Measurements from ENCODE around the gene AP1G2. TPM values are rescaled to one million over a fixed set of nuclear protein-coding genes. Genes with fewer than 3 reads are reported as not detected.

Gene AP1G2
- 155 TPM for total RNA-seq (2021; ENCODE audit: unreplicated experiment)
- polyA plus RNA-seq (2012), result 135 and 138 TPM in 2 replicates
- Bru-seq, nascent RNA, result percentile 75 among the genes with signal in this experiment
- BruChase-seq, experiment 1, labeled RNA remaining after a 6-hour chase, result percentile 90 among the genes with signal in this experiment
- percentile 92 among the genes with signal in this experiment for BruChase-seq, experiment 2, labeled RNA remaining after a 2-hour chase
- long read RNA-seq, transcript AP1G2-202 (22 exons, 2,609 nt), result major isoform, 11 of 116 reads
- long read RNA-seq, partial matches to known transcripts, result 16 of 116 reads
- long read RNA-seq, other reads (novel, unspliced or antisense), result 86 of 116 reads

- H3K27ac ChIP-seq (ENCODE audit: low read depth, low read length), result peak within 1 kb of the TSS; percentile 86
- BruUV-seq (replicated peaks), result TSS peak; percentile 69
- RAD21 ChIA-PET (ENCODE audit: low non-redundant PET in 1 of 2, low total read pairs in 2 of 2, uncharacterized antibody in 2 of 2, unreplicated experiment in 2 of 2), result no interaction called here
- TF ChIP-seq EZH2 (IDR thresholded peaks at IDR 0.05), result no peak
- no peak for TF ChIP-seq TCF7L2 (IDR thresholded peaks at IDR 0.05; ENCODE audit: borderline replicate concordance, extremely low read depth, insufficient read depth, insufficient read length)
- TF ChIP-seq CEBPB (IDR thresholded peaks at IDR 0.05; ENCODE audit: low read depth), result no peak
- TF ChIP-seq, protein P1, sequence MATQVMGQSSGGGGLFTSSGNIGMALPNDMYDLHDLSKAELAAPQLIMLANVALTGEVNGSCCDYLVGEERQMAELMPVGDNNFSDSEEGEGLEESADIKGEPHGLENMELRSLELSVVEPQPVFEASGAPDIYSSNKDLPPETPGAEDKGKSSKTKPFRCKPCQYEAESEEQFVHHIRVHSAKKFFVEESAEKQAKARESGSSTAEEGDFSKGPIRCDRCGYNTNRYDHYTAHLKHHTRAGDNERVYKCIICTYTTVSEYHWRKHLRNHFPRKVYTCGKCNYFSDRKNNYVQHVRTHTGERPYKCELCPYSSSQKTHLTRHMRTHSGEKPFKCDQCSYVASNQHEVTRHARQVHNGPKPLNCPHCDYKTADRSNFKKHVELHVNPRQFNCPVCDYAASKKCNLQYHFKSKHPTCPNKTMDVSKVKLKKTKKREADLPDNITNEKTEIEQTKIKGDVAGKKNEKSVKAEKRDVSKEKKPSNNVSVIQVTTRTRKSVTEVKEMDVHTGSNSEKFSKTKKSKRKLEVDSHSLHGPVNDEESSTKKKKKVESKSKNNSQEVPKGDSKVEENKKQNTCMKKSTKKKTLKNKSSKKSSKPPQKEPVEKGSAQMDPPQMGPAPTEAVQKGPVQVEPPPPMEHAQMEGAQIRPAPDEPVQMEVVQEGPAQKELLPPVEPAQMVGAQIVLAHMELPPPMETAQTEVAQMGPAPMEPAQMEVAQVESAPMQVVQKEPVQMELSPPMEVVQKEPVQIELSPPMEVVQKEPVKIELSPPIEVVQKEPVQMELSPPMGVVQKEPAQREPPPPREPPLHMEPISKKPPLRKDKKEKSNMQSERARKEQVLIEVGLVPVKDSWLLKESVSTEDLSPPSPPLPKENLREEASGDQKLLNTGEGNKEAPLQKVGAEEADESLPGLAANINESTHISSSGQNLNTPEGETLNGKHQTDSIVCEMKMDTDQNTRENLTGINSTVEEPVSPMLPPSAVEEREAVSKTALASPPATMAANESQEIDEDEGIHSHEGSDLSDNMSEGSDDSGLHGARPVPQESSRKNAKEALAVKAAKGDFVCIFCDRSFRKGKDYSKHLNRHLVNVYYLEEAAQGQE (IDR thresholded peaks at IDR 0.05; ENCODE audit: low read depth), result no peak
- no peak for TF ChIP-seq SP1 (IDR thresholded peaks at IDR 0.05; ENCODE audit: low read depth)
- TF ChIP-seq RAD21 (IDR thresholded peaks at IDR 0.05; ENCODE audit: low read depth), result no peak
- no peak; the same call in 1 of the 2 replicates for TF ChIP-seq SIN3A (IDR thresholded peaks at IDR 0.05; ENCODE audit: low read depth)
- TF ChIP-seq EZH2phosphoT487 (IDR thresholded peaks at IDR 0.05; ENCODE audit: borderline replicate concordance), result no peak
- TF ChIP-seq ELF1 (IDR thresholded peaks at IDR 0.05; ENCODE audit: borderline replicate concordance, low read depth), result peak; percentile 82; the same call in 1 of the 2 replicates
- TF ChIP-seq FOSL1 (IDR thresholded peaks at IDR 0.05; ENCODE audit: low read depth), result no peak
- TF ChIP-seq EGR1 (IDR thresholded peaks at IDR 0.05; ENCODE audit: low read depth), result no peak
- TF ChIP-seq, protein P2, sequence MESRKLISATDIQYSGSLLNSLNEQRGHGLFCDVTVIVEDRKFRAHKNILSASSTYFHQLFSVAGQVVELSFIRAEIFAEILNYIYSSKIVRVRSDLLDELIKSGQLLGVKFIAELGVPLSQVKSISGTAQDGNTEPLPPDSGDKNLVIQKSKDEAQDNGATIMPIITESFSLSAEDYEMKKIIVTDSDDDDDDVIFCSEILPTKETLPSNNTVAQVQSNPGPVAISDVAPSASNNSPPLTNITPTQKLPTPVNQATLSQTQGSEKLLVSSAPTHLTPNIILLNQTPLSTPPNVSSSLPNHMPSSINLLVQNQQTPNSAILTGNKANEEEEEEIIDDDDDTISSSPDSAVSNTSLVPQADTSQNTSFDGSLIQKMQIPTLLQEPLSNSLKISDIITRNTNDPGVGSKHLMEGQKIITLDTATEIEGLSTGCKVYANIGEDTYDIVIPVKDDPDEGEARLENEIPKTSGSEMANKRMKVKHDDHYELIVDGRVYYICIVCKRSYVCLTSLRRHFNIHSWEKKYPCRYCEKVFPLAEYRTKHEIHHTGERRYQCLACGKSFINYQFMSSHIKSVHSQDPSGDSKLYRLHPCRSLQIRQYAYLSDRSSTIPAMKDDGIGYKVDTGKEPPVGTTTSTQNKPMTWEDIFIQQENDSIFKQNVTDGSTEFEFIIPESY (IDR thresholded peaks at IDR 0.05; ENCODE audit: extremely low read depth, insufficient replicate concordance, low read length), result no peak
- TF ChIP-seq ZNF274 (IDR thresholded peaks at IDR 0.05; ENCODE audit: low read depth, low read length), result no peak
- TF ChIP-seq SRF (IDR thresholded peaks at IDR 0.05; ENCODE audit: low read depth), result no peak
- TF ChIP-seq CTCF (IDR thresholded peaks at IDR 0.05 in 2 of 3, conservative IDR thresholded peaks at IDR 0.05 in 1 of 3; ENCODE audit: borderline replicate concordance in 1 of 3, insufficient read depth in 1 of 3, low read depth in 2 of 3, low read length in 2 of 3), result no peak
- peak; percentile 84 for TF ChIP-seq POLR2A (IDR thresholded peaks at IDR 0.05; ENCODE audit: borderline replicate concordance, extremely low read depth, insufficient read depth, insufficient read length)
- TF ChIP-seq, protein P3, sequence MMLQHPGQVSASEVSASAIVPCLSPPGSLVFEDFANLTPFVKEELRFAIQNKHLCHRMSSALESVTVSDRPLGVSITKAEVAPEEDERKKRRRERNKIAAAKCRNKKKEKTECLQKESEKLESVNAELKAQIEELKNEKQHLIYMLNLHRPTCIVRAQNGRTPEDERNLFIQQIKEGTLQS (IDR thresholded peaks at IDR 0.05), result no peak
Observed at GRCh38 chr14:23567186-23568020, at the start of gene AP1G2. Gene AP1G2, minus strand, starts transcription at chr14:23567791. Its CDS starts 477 bp downstream, at chr14:23567314.

More at GRCh38 chr14:23567186-23568020, at the start of gene AP1G2:
- ATAC-seq (peak; percentile 89), DNase-seq (ENCODE audit: low read depth, low spot score) (peak; percentile 73)
- Histone ChIP-seq H3K4me2 (ENCODE audit: low read length) (peak within 1 kb of the TSS; percentile 89), H3K36me3 (ENCODE audit: control insufficient read depth in 1 of 2, insufficient read depth in 2 of 2, low read length in 2 of 2) (peaks cover 0 to 6% of the 10 kb centered on the region in 2 experiments; a peak in 2 of 4 replicates), H3K9me2 (ENCODE audit: insufficient read depth) (no peaks in the 10 kb centered on the region), H3K9me3 (ENCODE audit: control insufficient read depth in 1 of 2, insufficient read depth in 1 of 2, low read depth in 1 of 2, low read length in 2 of 2) (no peaks in the 10 kb centered on the region), H3K4me1 (ENCODE audit: control insufficient read depth in 1 of 2, insufficient read depth in 2 of 2, low read length in 2 of 2) (peaks cover 26 to 34% of the 10 kb centered on the region in 2 experiments), H3K9ac (ENCODE audit: low read length) (peak within 1 kb of the TSS; percentile 80), H2AFZ (ENCODE audit: low read depth, low read length, poor library complexity, severe bottlenecking) (no peak within 1 kb of the TSS), H4K20me1 (ENCODE audit: insufficient read depth) (no peaks in the 10 kb centered on the region), H3K79me2 (ENCODE audit: insufficient read depth, low read length) (peaks cover 10% of the 10 kb centered on the region; the same call in 1 of the 2 replicates), H3K27me3 (ENCODE audit: insufficient read depth, low read length) (no peaks in the 10 kb centered on the region), H3K4me3 (replicated peaks in 1 of 2; ENCODE audit: low read depth in 1 of 2, low read length in 2 of 2) (peak within 1 kb of the TSS; percentile 85 to 88)
- POLR2A ChIA-PET, result interaction anchor here (1.2 kb wide), 1 partner anchor 21 kb away, joined by 6 read pairs; no protein-coding TSS in a partner anchor
- CTCF ChIA-PET, result interaction anchor here (0.9 to 3.6 kb wide), 6 partner anchors 9 to 343 kb away, joined by 3 to 21 read pairs (median 4); no protein-coding TSS in a partner anchor
- intact Hi-C loops (cut with micrococcal nuclease), result no loop called here
